SK-N-SH (cell line): ENCODE data around the gene MBD3L4. TPM values are rescaled to one million over a fixed set of nuclear protein-coding genes. Genes with fewer than 3 reads are reported as not detected.

Experiments used
- CTCF ChIP-seq: fragments of 200-600 bp; sonication (generic); IDR thresholded peaks from 2 replicates; pipeline ENCODE4 v1.6.1; 2017; ENCODE audit warnings: antibody characterized with exemption, mild to moderate bottlenecking, moderate library complexity
- EP300 ChIP-seq, 2 experiments: IDR thresholded peaks; 2 replicates each; pipeline versions ENCODE4 v1.4.0 to v1.6.1; 2012; ENCODE audit warnings: borderline replicate concordance in 1 of 2, low read depth in 1 of 2, low read length in 1 of 2
- FOXM1 ChIP-seq: IDR thresholded peaks from 2 replicates; pipeline ENCODE4 v1.4.0; 2012; ENCODE audit warnings: low read depth, mild to moderate bottlenecking
- GATA2 ChIP-seq: sonication (generic); formaldehyde crosslinking; IDR thresholded peaks from 2 replicates; pipeline ENCODE4 v1.5.0; 2020; ENCODE audit warnings: mild to moderate bottlenecking, missing genetic modification reagents
- IRF3 ChIP-seq: fragments of 150-350 bp; IDR thresholded peaks from 2 replicates; pipeline ENCODE4 v1.6.1; 2016; ENCODE audit warnings: mild to moderate bottlenecking, low read depth, low read length
- JUND ChIP-seq: IDR thresholded peaks from 2 replicates; pipeline ENCODE4 v1.4.0; 2012
- MAX ChIP-seq: IDR thresholded peaks from 2 replicates; pipeline ENCODE4 v1.4.0; 2012; ENCODE audit warnings: low read depth
- MXI1 ChIP-seq: IDR thresholded peaks from 2 replicates; pipeline ENCODE4 v1.6.1; 2012; ENCODE audit warnings: mild to moderate bottlenecking, low read depth, low read length, improper control_type of control experiment
- NRF1 ChIP-seq: IDR thresholded peaks from 2 replicates; pipeline ENCODE4 v1.6.1; 2012; ENCODE audit warnings: low read depth, mild to moderate bottlenecking, low read length
- RAD21 ChIP-seq: IDR thresholded peaks from 2 replicates; pipeline ENCODE4 v1.6.1; 2012; ENCODE audit warnings: mild to moderate bottlenecking, low read length
- REST ChIP-seq: IDR thresholded peaks from 2 replicates; pipeline ENCODE4 v1.6.1; 2012; ENCODE audit warnings: mild to moderate bottlenecking, low read depth, low read length, moderate library complexity
- TAF1 ChIP-seq: IDR thresholded peaks from 2 replicates; pipeline ENCODE4 v1.6.1; 2012; ENCODE audit warnings: low read depth, mild to moderate bottlenecking, low read length, moderate library complexity, borderline replicate concordance
- USF2 ChIP-seq: fragments of 150-350 bp; IDR thresholded peaks from 2 replicates; pipeline ENCODE4 v1.6.1; 2017; ENCODE audit warnings: antibody characterized with exemption, low read length, low read depth, borderline replicate concordance
- ZBTB33 ChIP-seq: IDR thresholded peaks from 2 replicates; pipeline ENCODE4 v1.4.0; 2012; ENCODE audit warnings: low read depth, borderline replicate concordance
- polyA plus RNA-seq, 3 experiments: library from polyadenylated mRNA; depleted of rRNA; stranded (reverse); fragments of >200 nt; gene quantifications; 2 replicates each; pipeline ENCODE4 v1.2.3, GENCODE V29; 2012

Gene MBD3L4
- polyA plus RNA-seq, 1 of the 3 experiments (the other 2 are of a cell fraction): not detected

- TF ChIP-seq IRF3 (no peak), RAD21 (no peak), TAF1 (peak; percentile 75; the same call in 1 of the 2 replicates), EP300 (IDR thresholded peaks at IDR 0.05; ENCODE audit: borderline replicate concordance in 1 of 2, low read depth in 1 of 2, low read length in 1 of 2) (no peak), MXI1 (no peak; the same call in none of the 2 replicates), FOXM1 (no peak), GATA2 (CRISPR knock-in tag) (no peak), MAX (peak; percentile 85), CTCF (no peak), JUND (no peak), ZBTB33 (no peak), USF2 (no peak), REST (no peak), NRF1 (no peak)
These were observed 29.3 kb upstream of the MBD3L4 start, which contains the start of gene ZNF557 (continued) for GRCh38 chr19:7069042-7069903.
